Activated gamma-delta T cell (primary cell): ENCODE results near the gene EFHD1.
"Not testable (repeated sequence)": the region's sequence is repeated elsewhere in the genome, so short reads cannot be mapped to it uniquely, and the experiment has no call there.

ENCODE experiments used
- DNase-seq: peaks from one replicate; lab custom pipeline; 2025; lab: John Stamatoyannopoulos, UW

The EFHD1 gene

DNA sequence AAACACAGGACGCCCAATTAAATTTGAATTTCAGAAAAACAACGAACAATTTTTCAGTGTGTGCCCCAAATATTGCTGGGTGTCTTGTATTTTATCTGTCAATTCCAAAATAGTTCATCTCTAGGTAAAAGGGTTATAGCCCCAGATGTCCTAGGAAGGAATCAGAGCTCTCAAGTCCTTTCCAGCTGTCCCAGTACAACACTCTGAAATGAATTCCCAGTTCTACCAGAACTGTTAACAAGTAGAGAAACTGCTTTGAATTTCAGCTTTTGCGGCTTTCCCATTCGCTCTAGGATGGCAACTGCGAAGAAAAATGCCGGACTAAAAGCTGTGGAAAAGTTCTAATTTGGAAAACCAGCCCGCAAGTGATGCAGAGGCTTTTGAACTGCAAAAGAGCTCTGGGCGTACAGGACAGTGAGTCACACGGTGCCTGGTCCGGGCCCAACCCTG is 63.2 kb downstream of the EFHD1 start:
- DNase-seq = no peak

DNA sequence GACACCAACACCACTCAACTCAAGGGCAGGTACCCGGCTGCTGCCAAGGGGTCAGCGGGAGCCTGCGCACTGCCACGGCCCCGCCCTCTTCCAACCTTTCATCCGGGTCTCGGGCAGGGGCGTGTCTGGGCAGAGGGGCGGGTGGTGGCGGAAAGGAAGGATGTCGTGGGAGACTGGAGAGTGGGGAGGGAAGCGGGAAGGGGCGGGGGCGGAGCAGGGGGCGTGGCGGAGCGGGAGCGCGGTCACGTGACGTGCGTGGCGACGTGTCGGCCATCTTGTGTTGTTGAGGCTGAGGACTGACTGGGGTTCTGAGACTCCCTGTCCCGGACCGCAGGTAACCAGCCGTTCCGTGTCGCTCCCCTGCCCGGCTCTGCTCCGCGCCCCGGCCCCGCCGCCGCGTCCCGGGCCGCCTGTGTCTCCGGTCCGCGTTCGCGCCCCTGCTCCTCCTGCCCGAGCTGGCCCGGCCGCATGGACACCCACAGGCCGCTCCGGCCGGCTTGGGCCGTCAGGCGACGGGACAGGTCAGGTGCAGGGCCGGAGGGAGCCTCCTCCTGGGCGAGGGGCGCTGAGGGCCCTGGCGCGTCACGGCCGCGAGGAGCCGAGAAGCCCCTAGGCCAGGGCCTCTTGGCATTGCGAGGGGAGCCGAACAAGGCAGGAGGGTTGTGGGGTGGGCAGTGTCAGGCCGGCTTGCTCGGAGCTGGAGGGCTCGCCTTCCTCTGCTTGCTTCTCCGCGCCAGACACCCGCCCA is 63.8 kb downstream of the EFHD1 start, which contains the start of gene GIGYF2:
GIGYF2 (plus strand) TSS at position 273 of the 748 bp plus-strand sequence. CDS start 37,867 bp downstream, outside the sequence.
- peak; percentile 81 for DNase-seq

DNA sequence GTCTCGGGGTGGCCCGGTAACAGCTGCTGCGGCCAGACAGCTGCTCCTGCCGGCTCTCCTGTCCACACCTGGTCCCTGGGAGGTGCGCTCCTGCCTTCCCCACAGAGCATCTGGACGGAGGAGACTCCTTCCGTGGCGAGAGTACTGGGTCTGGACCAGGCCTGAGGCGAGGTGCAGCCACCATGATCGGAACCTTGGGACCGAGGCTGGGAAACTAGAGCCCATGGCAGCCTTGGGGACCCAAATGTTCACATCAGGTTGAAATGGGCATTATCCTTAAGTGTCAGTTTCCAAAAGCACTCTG is 64.4 kb downstream of the EFHD1 start:
- no peak for DNase-seq

DNA sequence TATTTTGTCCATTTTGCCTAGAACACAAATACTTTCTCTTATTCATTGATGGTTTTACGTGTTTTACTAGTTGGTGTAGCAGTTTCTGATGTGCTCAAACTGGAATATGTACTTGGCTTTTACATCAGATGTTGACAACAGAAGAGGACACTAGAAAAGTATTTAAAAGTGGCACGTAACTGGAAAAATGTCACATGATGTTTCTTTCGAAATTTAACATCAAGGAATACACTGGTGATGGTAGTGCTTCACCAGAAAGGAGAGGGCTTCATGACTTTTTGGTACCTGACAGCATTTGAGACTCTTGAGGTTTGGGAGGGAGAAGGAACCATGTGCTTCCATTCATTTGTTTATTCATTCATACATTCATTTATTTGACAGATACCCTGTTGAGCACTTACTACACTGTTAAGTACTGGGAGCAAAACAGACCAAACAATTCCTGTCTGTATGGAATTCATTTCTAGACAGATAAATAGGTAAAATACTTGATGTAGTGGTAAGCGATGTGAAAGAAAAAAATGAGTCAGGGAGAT is 65.2 kb downstream of the EFHD1 start:
- DNase-seq = no peak

DNA sequence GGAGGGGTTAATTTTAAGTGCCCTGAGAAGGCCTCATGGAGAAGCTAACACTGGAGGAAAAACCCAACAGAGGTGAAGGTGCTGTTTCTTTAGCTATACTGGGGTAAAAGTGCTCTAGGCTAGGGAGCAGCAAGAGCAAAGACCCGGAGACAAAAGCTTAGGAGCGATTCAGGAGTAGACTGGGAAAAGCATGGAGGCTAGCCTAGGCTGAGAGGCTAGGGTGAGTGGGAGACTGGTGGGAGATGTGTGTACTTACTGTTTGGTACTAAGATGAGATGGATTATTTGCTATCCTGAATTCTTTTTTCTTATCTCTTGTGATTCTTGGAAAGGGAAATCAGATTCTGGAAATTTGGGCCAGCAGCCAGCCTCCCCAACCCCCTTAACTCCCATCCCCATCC is 65.7 kb downstream of the EFHD1 start:
- DNase-seq = no peak

DNA sequence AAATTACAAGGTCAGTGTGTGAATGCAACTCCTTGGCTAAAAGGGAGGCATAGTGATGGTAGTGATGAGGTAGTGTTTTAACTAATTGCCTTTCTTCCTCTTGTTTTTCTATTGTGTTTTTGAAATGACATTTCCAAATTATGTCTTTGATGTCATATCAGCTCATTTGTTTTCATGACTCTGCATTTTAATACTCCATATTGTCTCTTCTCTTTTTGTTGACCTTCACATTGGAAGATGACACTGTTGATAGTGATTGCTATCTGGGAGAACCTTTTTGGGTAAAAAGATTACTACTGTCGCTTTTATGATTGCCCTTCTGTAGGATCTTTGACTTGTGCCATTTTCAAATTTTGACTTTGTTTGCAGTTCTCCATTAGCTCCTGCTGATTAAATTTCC is 66.8 kb downstream of the EFHD1 start:
- DNase-seq = no peak

DNA sequence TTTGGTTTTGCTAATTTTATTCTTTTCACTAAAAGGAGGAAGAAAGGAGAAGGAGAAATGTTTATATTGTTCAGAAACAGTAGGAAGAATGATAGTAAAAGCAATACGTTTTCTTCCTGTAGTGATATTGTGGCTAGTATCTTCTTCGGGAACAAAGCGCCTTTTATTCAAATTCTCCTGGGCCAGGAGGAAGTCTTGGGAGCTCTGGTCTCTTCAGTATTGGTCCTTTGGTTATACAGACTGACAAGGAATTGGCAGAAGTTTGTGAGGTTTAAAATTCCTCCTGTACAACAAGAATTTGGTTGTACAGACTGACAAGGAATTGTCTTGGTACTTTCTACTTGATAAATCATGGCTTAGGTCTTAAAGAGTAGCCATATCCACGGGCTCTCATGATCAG is 73.7 kb downstream of the EFHD1 start:
- DNase-seq = no peak

DNA sequence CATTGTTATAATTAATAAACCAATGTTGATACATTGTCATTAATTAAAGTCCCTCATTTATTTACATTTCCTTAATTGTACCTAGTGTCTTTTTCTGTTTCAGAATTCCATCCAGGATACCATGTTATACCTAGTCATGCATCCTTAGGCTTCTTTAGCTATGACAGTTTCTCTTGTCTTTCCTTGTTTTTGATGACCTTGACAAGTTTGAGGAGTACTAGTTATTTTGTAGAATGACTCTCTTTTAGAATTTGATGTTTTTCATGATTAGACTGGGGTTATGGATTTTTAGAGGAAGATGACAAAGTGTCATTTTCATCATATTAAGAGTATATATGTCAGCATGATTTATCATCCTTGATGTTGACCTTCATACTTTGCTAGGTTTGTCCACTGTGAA is 80.1 kb downstream of the EFHD1 start:
- no peak for DNase-seq

DNA sequence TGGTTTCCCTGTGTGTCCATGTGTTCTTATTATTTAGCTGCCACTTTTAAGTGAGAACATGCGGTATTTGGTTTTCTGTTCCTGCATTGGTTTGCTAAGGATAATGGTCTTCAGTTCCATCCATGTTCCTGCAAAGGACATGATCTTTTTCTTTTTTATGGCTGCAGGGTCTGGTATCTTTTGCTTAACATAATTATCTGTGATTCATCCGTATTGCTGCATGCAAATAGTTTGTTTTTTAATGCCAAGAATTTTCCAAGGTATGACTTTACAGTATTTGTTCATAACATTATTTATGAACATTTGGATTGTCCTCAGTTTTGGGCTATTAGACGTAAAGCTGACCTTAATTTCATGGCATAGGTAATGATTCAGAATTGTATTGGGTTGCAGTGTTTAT is 81.6 kb downstream of the EFHD1 start:
- DNase-seq = no peak

DNA sequence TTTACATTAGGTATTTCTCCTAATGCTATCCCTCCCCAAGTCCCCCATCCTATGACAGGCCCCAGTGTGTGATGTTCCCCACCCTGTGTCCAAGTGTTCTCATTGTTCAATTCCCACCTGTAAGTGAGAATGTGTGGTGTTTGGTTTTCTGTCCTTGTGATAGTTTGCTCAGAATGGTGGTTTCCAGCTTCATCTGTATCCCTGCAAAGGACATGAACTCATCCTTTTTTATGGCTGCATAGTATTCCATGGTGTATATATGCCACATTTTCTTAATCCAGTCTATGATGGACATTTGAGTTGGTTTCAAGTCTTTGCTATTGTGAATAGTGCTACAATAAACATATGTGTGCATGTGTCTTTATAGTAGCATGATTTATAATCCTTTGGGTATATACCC is 86.7 kb downstream of the EFHD1 start:
- not testable (repeated sequence) for DNase-seq

DNA sequence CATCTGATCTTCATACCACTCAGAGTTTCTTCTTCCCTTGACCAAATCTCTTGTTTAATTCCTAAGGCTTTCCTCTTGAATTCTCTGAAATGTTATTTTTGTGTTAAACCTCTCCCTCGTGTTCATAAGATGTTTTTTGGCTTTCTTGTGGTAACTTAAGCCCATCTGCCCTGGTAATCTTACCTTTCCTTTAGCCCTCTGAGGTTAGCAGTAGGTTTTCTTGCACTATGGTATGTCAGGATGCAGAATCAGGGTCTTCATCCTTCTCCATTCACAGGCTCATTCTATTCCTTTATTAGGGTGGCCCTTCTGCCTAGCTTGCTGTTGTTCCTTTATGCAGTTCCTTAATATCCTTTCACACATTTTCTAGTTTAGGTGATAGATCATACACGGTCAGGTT is 87.9 kb downstream of the EFHD1 start:
- no peak for DNase-seq

DNA sequence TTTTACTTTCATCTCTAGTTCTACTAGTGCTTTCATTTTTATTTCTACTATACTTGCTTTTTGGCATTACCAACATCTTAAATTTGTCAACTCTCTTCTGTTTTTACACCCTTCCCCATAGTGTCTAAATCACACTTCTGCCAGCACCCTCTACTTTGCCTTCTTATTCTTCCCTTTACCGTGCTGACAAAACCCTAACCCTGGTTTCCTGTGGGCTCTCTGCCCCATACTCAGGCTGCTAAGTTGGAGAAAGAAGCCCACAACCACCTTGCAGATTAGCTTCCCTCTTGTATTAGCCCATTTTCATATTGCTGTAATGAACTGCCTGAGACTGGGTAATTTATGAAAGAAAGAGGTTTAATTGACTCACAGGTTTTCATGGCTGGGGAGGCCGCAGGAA is 88.5 kb downstream of the EFHD1 start:
- DNase-seq = no peak

DNA sequence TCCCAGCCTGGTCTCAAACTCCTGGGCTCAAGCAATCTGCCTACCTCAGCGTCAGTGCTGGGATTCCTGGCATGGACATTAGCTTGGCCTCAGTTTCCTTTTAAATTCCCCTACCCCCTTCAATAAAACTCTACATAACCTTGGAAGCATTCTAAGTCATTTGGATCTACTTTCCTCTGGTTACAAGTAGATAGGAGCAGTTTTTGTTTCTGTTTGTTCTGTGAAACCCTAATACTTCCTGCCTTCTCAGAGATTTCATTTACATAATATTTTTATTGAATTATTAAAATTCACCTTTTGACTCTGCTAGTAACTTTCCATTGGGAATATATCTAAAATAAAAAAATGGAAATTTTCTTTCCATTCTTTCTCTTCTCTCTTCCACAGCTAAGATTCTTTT is 89.6 kb downstream of the EFHD1 start:
- no peak for DNase-seq

DNA sequence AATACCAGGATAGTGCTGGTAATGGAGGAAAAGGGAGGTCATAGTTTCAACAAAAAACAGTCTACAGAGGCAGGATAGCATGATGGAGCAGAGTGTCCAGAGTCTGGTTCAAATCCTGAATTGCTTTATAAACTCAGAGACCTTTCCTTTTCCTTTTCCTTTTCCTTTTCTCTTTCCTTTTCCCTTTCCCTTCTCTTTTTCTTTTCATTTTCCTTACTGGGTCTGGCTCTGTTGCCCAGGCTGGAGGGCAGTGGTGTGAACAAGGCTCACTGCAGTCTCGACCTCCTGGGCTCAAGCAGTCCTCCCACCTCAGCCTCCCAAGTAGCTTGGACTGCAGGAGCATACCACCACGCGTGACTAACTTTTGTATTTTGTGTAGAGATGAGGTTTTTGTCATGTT is 95.4 kb downstream of the EFHD1 start:
- no peak for DNase-seq

DNA sequence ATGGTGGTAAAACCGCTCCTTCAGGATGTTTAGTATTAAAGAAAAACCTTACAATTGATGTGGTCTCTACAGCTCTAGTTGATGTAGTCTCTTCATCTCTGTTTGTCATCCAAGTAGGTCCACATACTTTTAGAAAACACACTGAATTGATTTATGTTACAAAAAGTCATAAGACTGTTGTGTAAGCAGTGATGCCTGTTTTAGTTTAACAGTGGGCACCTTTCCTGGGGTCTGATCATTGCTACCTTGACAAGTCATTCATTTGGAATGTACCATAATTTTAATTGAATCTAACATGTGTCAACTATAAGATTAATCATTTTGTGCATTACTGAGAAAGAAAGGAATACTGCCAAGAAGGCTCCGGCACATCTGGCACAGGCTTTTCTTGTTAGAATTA is 98.1 kb downstream of the EFHD1 start:
- DNase-seq = no peak
